ENCODE results near the gene HSPB1.

The HSPB1 gene
- total RNA-seq, result 31.7 to 86.0 (median 42.0) reads per million in 18 experiments

DNA sequence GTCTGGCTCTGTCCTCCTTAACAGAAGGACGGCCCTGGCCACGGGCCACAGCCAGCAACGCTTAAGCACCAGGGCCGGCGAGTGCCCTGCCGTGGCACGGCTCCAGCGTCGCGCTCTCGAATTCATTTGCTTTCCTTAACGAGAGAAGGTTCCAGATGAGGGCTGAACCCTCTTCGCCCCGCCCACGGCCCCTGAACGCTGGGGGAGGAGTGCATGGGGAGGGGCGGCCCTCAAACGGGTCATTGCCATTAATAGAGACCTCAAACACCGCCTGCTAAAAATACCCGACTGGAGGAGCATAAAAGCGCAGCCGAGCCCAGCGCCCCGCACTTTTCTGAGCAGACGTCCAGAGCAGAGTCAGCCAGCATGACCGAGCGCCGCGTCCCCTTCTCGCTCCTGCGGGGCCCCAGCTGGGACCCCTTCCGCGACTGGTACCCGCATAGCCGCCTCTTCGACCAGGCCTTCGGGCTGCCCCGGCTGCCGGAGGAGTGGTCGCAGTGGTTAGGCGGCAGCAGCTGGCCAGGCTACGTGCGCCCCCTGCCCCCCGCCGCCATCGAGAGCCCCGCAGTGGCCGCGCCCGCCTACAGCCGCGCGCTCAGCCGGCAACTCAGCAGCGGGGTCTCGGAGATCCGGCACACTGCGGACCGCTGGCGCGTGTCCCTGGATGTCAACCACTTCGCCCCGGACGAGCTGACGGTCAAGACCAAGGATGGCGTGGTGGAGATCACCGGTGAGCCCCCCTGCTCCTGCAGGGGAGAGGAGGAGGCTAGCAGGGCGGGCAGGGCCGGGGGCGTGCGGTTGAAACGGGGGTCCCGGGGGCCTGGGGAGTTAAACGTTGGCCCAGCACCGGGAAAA is at the start of gene HSPB1:
TSS of gene HSPB1 (plus strand) at position 327 of the 855 bp plus-strand sequence. CDS start at position 367, 40 bp downstream.
- DNase-seq, result peak; percentile 84 to 88

DNA sequence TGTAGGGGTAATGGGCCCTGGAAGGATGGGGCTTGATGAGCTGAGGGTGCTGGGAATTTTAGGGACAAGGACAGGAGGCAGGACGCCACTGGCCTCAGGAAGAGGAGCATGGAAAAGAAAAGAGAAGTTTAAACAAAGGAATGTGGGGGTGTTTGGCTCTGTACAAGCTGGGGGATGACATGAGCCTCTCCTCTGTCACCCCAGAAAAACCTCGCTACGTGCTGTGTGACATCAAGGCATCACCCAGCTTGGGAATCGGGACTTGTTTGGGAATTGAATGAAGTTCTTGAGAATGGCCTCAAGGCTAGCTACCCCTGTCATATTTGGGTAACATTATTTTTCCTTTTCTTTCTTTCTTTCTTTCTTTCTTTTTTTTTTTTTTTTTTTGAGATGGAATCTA is 47.7 kb upstream of the HSPB1 start:
- no peak for DNase-seq

DNA sequence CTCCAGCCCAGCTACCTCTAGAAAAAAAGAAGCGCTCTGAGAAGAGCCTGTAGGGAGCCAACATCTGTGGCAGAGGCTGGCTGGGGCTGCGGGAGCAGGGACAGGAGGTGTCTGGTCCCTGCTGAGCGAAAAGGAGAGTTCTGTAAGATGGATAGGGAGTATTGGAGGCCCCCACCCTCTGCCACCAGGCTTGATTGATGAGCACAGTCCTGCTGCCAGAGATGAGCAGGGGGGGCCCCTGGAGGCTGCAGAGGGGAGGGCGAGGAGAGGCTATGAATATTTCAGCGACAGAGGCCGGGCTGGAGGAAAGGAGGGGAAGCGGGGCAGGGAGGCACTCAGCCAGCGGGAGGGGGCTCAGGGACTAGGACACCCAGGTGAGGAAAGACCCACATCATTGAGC is 44.5 kb upstream of the HSPB1 start:
- no peak for DNase-seq

- DNase-seq, result no peak
These were observed 43.1 kb upstream of the HSPB1 start for GRCh38 chr7:76259124-76260093.

GRCh38 chr7:76260171-76260703 is 42.2 kb upstream of the HSPB1 start:
- no peak for DNase-seq

GRCh38 chr7:76261329-76261728 is 41.1 kb upstream of the HSPB1 start:
- DNase-seq, result no peak

- no peak for DNase-seq
These were observed 40.5 kb upstream of the HSPB1 start for GRCh38 chr7:76261931-76262330.

- peak; percentile 56 to 68 for DNase-seq
These were observed 39.6 kb upstream of the HSPB1 start for GRCh38 chr7:76262683-76263402.

GRCh38 chr7:76265299-76265698 is 37.2 kb upstream of the HSPB1 start:
- DNase-seq, result no peak

DNA sequence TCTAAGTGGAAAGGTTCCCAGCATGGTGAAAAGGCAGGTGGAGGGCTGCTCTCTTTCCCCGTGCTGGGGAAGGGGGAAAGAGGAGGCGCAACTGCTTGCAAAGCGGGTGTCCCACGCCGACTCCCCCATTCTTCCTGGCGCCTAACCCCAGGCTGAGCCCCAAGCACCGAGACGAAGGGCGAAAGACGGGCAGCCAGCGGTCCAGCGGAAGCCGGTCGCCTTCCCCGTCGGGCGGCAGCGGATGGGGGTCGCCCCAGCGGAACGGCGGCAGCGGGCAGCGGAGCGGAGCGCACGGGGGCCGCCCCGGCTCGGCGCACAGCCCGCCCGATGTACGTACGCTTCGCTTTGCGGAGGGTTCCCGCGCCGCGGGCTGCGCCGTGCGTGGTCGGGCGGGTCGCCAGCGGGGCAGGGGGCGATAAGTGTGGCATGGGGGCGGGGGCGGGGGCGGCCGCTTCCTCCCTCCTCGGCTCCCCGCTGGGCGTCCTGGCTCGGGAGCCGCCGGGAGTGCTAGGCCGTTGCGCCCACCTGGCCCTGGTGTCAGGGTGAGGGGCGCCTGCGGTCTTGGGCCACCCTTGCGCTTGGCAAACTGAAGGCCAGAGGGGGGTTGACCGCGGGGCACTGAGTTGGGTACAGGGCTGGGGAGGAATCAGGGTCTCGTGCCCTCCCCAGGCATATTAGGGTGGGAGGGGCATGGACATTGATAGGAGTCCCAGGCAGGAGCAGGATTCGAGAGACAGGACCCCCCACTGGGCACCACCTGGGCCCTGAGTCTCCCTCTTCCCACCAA is 35.2 kb upstream of the HSPB1 start:
- no peak for DNase-seq

DNA sequence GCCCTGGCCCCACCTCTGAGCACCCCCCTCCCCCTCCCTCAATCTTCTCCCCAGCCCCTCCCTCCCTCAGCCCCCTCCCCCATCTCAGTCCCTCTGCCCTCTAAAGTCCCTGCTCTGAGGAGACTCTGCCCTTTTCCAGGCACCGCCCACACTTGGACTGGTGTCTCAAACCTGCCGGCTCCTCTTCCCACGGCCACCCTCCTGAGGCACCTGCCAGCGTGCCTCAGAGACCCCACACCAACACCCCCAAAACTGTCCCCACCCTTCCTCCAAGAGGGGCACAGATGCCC is 34.6 kb upstream of the HSPB1 start:
- no peak for DNase-seq

- no peak for DNase-seq
These were observed 34.1 kb upstream of the HSPB1 start for GRCh38 chr7:76268376-76268775.

GRCh38 chr7:76269895-76270294 is 32.6 kb upstream of the HSPB1 start:
- no peak for DNase-seq

GRCh38 chr7:76271384-76271783 is 31.1 kb upstream of the HSPB1 start:
- peak in 1 of 2 donors; percentile 27 for DNase-seq

- DNase-seq, result no peak
These were observed 30.3 kb upstream of the HSPB1 start for GRCh38 chr7:76272142-76272541.

DNA sequence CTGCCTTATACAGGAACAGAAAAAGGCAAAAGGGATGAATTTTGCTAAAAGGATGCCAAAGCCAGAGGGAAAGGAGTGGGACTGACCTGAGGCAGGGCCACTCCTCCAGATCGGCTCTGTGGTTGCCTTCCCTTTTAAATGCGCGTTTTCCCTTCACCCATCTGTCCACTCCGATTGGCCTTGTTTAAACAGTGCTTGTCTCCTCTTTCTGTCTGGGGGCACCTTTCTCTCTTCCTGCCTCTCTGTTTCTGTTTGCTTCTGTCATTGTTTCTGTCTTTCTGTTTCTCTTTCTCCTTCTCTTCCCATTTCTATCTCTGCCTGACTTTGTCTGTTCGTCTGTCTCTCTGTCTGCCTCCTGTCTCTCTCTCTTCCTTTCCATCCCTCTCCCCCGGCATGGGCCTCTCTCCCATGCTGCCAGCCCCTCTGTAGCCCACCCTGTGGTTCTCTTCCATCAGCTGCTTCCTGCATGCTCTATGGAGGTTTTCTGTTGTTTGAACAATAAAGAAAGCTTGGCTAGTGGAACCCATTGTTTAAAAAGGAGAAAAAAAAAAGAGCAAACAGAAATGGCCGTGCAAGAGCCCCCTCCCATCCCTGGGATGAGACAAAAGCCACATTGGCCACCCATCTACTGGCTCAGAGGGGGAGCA is 29.5 kb upstream of the HSPB1 start:
- no peak for DNase-seq

DNA sequence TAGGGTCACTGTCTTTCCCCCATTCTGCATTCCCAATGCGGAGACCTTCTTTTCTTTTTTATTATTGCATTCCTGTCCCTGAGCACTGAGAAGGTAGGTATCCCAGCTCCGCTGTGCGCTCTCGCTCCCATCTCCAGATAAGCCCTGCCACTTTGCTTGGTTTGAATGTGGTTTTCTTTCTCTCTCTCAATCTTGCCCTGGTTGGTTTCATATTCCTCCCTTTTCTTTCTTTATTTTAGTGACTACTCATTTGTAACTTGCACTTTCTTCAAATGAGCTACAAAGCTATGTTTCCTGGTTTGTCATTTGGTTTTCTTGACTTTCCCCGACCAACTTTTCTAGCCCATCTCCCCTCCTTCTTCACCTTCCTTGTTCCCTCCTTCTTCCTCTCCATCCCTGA is 29.0 kb upstream of the HSPB1 start:
- DNase-seq, result no peak

DNA sequence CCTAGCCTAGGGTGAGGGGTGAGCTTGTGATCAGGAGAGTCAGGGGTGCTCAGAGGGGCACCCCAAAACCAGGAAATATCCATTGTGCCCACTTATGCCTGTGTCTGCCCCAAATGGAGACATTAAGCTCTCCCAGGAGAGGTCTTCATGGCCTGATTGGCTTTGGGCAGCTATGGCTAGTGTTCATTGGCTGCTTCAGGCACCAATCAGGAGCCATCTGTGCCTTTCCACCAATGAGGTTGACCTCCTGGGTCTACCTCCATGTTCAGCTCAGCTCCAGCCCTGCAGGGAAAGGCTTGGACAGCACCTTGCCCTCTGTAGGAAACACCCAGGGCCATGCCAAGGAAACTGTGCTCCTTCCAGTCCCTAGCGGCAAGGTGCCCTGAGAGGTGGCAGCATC is 23.9 kb upstream of the HSPB1 start:
- no peak for DNase-seq

- DNase-seq, result no peak
These were observed 22.1 kb upstream of the HSPB1 start for GRCh38 chr7:76280408-76280807.

DNA sequence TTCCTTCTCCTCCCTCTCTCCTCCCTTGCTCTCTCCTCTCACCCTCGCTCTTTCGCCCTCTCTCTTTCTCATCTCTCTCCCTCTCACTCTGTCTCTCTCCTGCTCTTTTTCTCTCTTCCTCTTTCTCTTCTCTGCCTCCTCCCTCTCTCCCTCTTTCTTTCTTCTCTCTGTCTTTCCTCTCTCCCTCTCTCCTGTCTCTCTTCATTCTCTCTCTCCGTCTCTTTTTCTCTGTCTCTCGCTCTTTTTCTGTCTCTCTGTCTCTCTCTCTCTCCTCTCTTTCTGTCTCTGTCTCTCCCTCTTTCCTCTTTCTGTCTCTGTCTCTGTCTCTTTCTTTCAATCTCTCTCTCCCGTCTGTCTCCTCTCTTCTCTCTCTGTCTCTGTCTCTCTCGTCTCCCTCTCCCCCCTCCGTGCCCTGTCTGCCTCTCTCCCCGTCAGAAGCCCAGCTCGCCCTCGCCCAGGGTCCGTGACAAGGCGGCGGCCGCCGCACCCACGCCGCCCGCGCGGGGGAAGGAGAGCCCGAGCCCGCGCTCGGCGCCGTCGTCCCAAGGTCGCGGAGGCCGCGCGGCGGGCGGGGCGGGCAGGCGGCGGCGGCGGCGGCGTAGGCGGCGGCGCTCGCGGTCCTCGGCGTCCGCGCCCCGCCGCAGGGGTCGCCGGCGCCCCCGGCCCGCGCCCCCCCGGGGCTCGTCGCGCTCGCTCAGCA is 21.3 kb upstream of the HSPB1 start:
- DNase-seq, result no peak

Measured in inflammatory macrophage (primary cell).